Keratinocyte (primary cell): Measurements from ENCODE around the gene XAGE2.

ENCODE experiments used
- EZH2 ChIP-seq: IDR thresholded peaks from one replicate; pipeline ENCODE4 v1.6.1; 2012; ENCODE audit warnings: inconsistent platforms, mild to moderate bottlenecking, low read length, moderate library complexity
- TF ChIP-seq, protein P1 (sequence below), 3 experiments: IDR thresholded peaks in 1 of 3; conservative IDR thresholded peaks in 1 of 3; optimal IDR thresholded peaks in 1 of 3; 2 replicates in 2 of 3; 3 replicates in 1 of 3; pipeline versions ENCODE3 to v1.5.1; 2011; ENCODE audit warnings: low read length in 3 of 3, mild to moderate bottlenecking in 3 of 3, moderate library complexity in 2 of 3, control low read depth in 1 of 3, inconsistent platforms in 1 of 3; ENCODE audit not compliant: insufficient read depth in 2 of 3; ENCODE audit errors: extremely low read depth in 1 of 3

GRCh38 chrX:52378870-52379269, 10.0 kb downstream of the XAGE2 start:
- TF ChIP-seq, protein P1, sequence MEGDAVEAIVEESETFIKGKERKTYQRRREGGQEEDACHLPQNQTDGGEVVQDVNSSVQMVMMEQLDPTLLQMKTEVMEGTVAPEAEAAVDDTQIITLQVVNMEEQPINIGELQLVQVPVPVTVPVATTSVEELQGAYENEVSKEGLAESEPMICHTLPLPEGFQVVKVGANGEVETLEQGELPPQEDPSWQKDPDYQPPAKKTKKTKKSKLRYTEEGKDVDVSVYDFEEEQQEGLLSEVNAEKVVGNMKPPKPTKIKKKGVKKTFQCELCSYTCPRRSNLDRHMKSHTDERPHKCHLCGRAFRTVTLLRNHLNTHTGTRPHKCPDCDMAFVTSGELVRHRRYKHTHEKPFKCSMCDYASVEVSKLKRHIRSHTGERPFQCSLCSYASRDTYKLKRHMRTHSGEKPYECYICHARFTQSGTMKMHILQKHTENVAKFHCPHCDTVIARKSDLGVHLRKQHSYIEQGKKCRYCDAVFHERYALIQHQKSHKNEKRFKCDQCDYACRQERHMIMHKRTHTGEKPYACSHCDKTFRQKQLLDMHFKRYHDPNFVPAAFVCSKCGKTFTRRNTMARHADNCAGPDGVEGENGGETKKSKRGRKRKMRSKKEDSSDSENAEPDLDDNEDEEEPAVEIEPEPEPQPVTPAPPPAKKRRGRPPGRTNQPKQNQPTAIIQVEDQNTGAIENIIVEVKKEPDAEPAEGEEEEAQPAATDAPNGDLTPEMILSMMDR (optimal IDR thresholded peaks at IDR 0.05 in 1 of 3, IDR thresholded peaks at IDR 0.05 in 1 of 3, conservative IDR thresholded peaks at IDR 0.05 in 1 of 3; ENCODE audit: extremely low read depth in 1 of 3, insufficient read depth in 2 of 3, low read length in 3 of 3), result no peak
- TF ChIP-seq EZH2, result no peak
